Memory B cell (primary cell): ENCODE results near the gene HSD11B1L.

Source experiments
- ATAC-seq: fragments of 150-1000 bp; cut with Tn5 transposase; 2 replicates; pipeline ENCODE4 v1.10.0; 2021; ENCODE audit warnings: low read depth, mild to moderate bottlenecking, moderate library complexity
- DNase-seq, 2 donors: peaks; one replicate each; pipeline ENCODE4 v3.0.0; 2022; ENCODE audit warnings: low spot score in 2 of 2
- H3K27ac Mint-ChIP-seq: one replicate; pipeline ENCODE4 v1.8.0; 2022; ENCODE audit warnings: mild to moderate bottlenecking, moderate library complexity, mixed read lengths
- H3K27me3 Mint-ChIP-seq: one replicate; pipeline ENCODE4 v1.8.0; 2022; ENCODE audit warnings: mixed read lengths
- H3K36me3 Mint-ChIP-seq: one replicate; pipeline ENCODE4 v1.8.0; 2022; ENCODE audit warnings: mild to moderate bottlenecking, mixed read lengths
- H3K4me1 Mint-ChIP-seq: one replicate; pipeline ENCODE4 v1.8.0; 2022; ENCODE audit warnings: mixed read lengths
- H3K4me3 Mint-ChIP-seq: one replicate; pipeline ENCODE4 v1.8.0; 2022; ENCODE audit warnings: mild to moderate bottlenecking, moderate library complexity, mixed read lengths
- H3K9me3 Mint-ChIP-seq: one replicate; pipeline ENCODE4 v1.8.0; 2022; ENCODE audit warnings: mixed read lengths

HSD11B1L gene

GRCh38 chr19:5676105-5676771 is 4.6 kb upstream of the HSD11B1L start:
- no peaks in the 10 kb centered on the region for H3K27me3 Mint-ChIP-seq
- H3K36me3 Mint-ChIP-seq, result peaks cover 5% of the 10 kb centered on the region
- H3K9me3 Mint-ChIP-seq, result peaks cover 5% of the 10 kb centered on the region
- DNase-seq (no peak), ATAC-seq (no peak)
- H3K4me3 Mint-ChIP-seq, result no peak overlapping the region
- peaks cover 19% of the 10 kb centered on the region for H3K4me1 Mint-ChIP-seq
- H3K27ac Mint-ChIP-seq, result peak overlapping the region; percentile 43

- Mint-ChIP-seq H3K36me3 (peaks cover 5% of the 10 kb centered on the region), H3K27ac (no peak overlapping the region), H3K9me3 (peaks cover 8% of the 10 kb centered on the region), H3K27me3 (no peaks in the 10 kb centered on the region), H3K4me1 (peaks cover 24% of the 10 kb centered on the region), H3K4me3 (no peak overlapping the region)
- no peak for ATAC-seq
- DNase-seq, result no peak
Observed at GRCh38 chr19:5676772-5677105, 4.1 kb upstream of the HSD11B1L start.

- Mint-ChIP-seq H3K4me3 (no peak overlapping the region), H3K4me1 (peaks cover 28% of the 10 kb centered on the region), H3K36me3 (peaks cover 5% of the 10 kb centered on the region), H3K27ac (no peak overlapping the region), H3K9me3 (peaks cover 8% of the 10 kb centered on the region), H3K27me3 (no peaks in the 10 kb centered on the region)
- ATAC-seq (no peak), DNase-seq (no peak)
Observed at GRCh38 chr19:5677136-5677535, 3.7 kb upstream of the HSD11B1L start.

GRCh38 chr19:5677580-5677979 is 3.2 kb upstream of the HSD11B1L start:
- Mint-ChIP-seq H3K9me3 (peaks cover 8% of the 10 kb centered on the region), H3K27me3 (no peaks in the 10 kb centered on the region), H3K4me1 (peaks cover 30% of the 10 kb centered on the region), H3K4me3 (no peak overlapping the region), H3K27ac (no peak overlapping the region), H3K36me3 (peaks cover 5% of the 10 kb centered on the region)
- ATAC-seq (no peak), DNase-seq (no peak)

GRCh38 chr19:5678071-5678718 is 2.6 kb upstream of the HSD11B1L start:
- Mint-ChIP-seq H3K36me3 (peaks cover 5% of the 10 kb centered on the region), H3K9me3 (peaks cover 8% of the 10 kb centered on the region), H3K27ac (no peak overlapping the region), H3K4me1 (peaks cover 30% of the 10 kb centered on the region), H3K4me3 (no peak overlapping the region), H3K27me3 (no peaks in the 10 kb centered on the region)
- DNase-seq, result no peak
- ATAC-seq, result no peak

GRCh38 chr19:5679289-5680083 is 1.3 kb upstream of the HSD11B1L start:
- no peaks in the 10 kb centered on the region for H3K27me3 Mint-ChIP-seq
- no peak for ATAC-seq

GRCh38 chr19:5680084-5680436 is 767 bp upstream of the HSD11B1L start:
- no peak for ATAC-seq
- H3K9me3 Mint-ChIP-seq, result peaks cover 3% of the 10 kb centered on the region
- peaks cover 26% of the 10 kb centered on the region for H3K4me1 Mint-ChIP-seq
- H3K27me3 Mint-ChIP-seq, result no peaks in the 10 kb centered on the region
- peak overlapping the region; percentile 79 for H3K4me3 Mint-ChIP-seq
- H3K36me3 Mint-ChIP-seq, result no peaks in the 10 kb centered on the region
- H3K27ac Mint-ChIP-seq, result peak overlapping the region; percentile 96
- no peak for DNase-seq

More at GRCh38 chr19:5679289-5680083, 1.3 kb upstream of the HSD11B1L start:
- no peaks in the 10 kb centered on the region for H3K36me3 Mint-ChIP-seq
- DNase-seq, result no peak
- peaks cover 26% of the 10 kb centered on the region for H3K4me1 Mint-ChIP-seq
- H3K9me3 Mint-ChIP-seq, result peaks cover 3% of the 10 kb centered on the region
- peak overlapping the region; percentile 79 for H3K4me3 Mint-ChIP-seq
- H3K27ac Mint-ChIP-seq, result peak overlapping the region; percentile 96

GRCh38 chr19:5681391-5682106 is 722 bp downstream of the HSD11B1L start:
- DNase-seq, result no peak
- Mint-ChIP-seq H3K4me1 (peaks cover 26% of the 10 kb centered on the region), H3K27me3 (no peaks in the 10 kb centered on the region), H3K36me3 (no peaks in the 10 kb centered on the region), H3K9me3 (peaks cover 3% of the 10 kb centered on the region), H3K27ac (peak overlapping the region; percentile 93), H3K4me3 (peak overlapping the region; percentile 87)
- ATAC-seq, result no peak

- Mint-ChIP-seq H3K27ac (no peak overlapping the region), H3K27me3 (no peaks in the 10 kb centered on the region), H3K36me3 (no peaks in the 10 kb centered on the region), H3K4me1 (peaks cover 28% of the 10 kb centered on the region), H3K9me3 (peaks cover 3% of the 10 kb centered on the region), H3K4me3 (peak overlapping the region; percentile 87)
- DNase-seq (no peak), ATAC-seq (no peak)
Observed at GRCh38 chr19:5682107-5682482, 1.3 kb downstream of the HSD11B1L start.

- no peak for DNase-seq
- H3K36me3 Mint-ChIP-seq, result no peaks in the 10 kb centered on the region
- H3K4me3 Mint-ChIP-seq, result no peak overlapping the region
- no peaks in the 10 kb centered on the region for H3K27me3 Mint-ChIP-seq
- H3K27ac Mint-ChIP-seq, result no peak overlapping the region
- no peak for ATAC-seq
- peaks cover 28% of the 10 kb centered on the region for H3K4me1 Mint-ChIP-seq
- peaks cover 3% of the 10 kb centered on the region for H3K9me3 Mint-ChIP-seq
Observed at GRCh38 chr19:5683177-5683886, 2.5 kb downstream of the HSD11B1L start.

- H3K9me3 Mint-ChIP-seq, result peaks cover 3% of the 10 kb centered on the region
- H3K27ac Mint-ChIP-seq, result no peak overlapping the region
- peaks cover 23% of the 10 kb centered on the region for H3K4me1 Mint-ChIP-seq
- no peak for DNase-seq
- ATAC-seq, result no peak
- no peaks in the 10 kb centered on the region for H3K36me3 Mint-ChIP-seq
- H3K4me3 Mint-ChIP-seq, result no peak overlapping the region
- H3K27me3 Mint-ChIP-seq, result no peaks in the 10 kb centered on the region
Observed at GRCh38 chr19:5684694-5685430, 4.0 kb downstream of the HSD11B1L start.

GRCh38 chr19:5686326-5686646 is 5.5 kb downstream of the HSD11B1L start:
- ATAC-seq (no peak), DNase-seq (no peak)
- Mint-ChIP-seq H3K4me1 (peaks cover 30% of the 10 kb centered on the region), H3K36me3 (peaks cover 4% of the 10 kb centered on the region), H3K9me3 (peaks cover 3% of the 10 kb centered on the region), H3K27ac (peak overlapping the region; percentile 83), H3K27me3 (no peaks in the 10 kb centered on the region), H3K4me3 (peak overlapping the region; percentile 84)
